IPS-20b (cell line): ENCODE results near the gene RNGTT.
A peak's percentile ranks its signal among the peaks of the same experiment; 100 is the strongest.
"Not testable (repeated sequence)": the region's sequence is repeated elsewhere in the genome, so short reads cannot be mapped to it uniquely, and the experiment has no call there.

Experiments used
- H3K27ac ChIP-seq: one replicate; pipeline ENCODE4 v1.5.1; 2013; ENCODE audit warnings: low read length
- H3K27me3 ChIP-seq: 2 replicates; pipeline ENCODE4 v1.6.1; 2013; ENCODE audit warnings: mild to moderate bottlenecking, low read length, inconsistent platforms; ENCODE audit not compliant: insufficient read depth
- H3K36me3 ChIP-seq: 2 replicates; pipeline ENCODE4 v1.6.1; 2013; ENCODE audit warnings: low read depth, mild to moderate bottlenecking, inconsistent platforms, low read length, moderate library complexity; ENCODE audit not compliant: insufficient read depth
- H3K4me1 ChIP-seq: 2 replicates; pipeline ENCODE4 v1.6.1; 2013; ENCODE audit warnings: mild to moderate bottlenecking, control low read depth, inconsistent platforms, low read length, moderate library complexity; ENCODE audit not compliant: insufficient read depth
- H3K4me3 ChIP-seq: 2 replicates; pipeline ENCODE4 v1.5.1; 2013; ENCODE audit warnings: mild to moderate bottlenecking, low read length, inconsistent platforms
- H3K9ac ChIP-seq: 2 replicates; pipeline ENCODE4 v1.6.1; 2013; ENCODE audit warnings: low read depth, mild to moderate bottlenecking, inconsistent platforms, low read length, moderate library complexity
- H3K9me3 ChIP-seq: 2 replicates; pipeline ENCODE4 v1.6.1; 2013; ENCODE audit warnings: mild to moderate bottlenecking, low read depth, low read length, inconsistent platforms; ENCODE audit not compliant: insufficient read depth

RNGTT gene

DNA sequence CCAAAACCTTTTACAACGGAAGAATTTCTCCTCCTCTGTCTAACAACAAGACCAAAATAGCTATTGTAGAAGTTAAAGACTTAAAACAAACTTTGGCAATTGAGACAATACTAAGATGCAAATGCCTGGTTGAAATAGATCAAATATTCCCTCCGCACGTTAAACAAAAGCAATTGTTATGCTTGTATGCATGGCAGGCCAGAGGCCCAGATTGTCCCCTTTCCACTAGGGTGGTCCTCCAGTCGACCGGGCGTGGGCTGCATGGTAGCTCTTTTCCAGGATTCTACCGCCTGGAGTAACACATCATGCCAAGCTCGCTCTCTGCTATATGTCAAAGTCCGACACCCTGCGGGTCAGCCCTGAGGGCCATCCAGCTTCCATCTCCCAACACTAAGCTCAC lies 234.7 kb downstream of the RNGTT start:
- Histone ChIP-seq H3K4me3 (peak overlapping the region; percentile 10; the same call in 1 of the 2 replicates), H3K4me1 (peaks cover 45% of the 10 kb centered on the region), H3K27me3 (peaks cover 8% of the 10 kb centered on the region), H3K36me3 (no peaks in the 10 kb centered on the region), H3K27ac (no peak overlapping the region), H3K9me3 (no peaks in the 10 kb centered on the region), H3K9ac (no peak overlapping the region)

DNA sequence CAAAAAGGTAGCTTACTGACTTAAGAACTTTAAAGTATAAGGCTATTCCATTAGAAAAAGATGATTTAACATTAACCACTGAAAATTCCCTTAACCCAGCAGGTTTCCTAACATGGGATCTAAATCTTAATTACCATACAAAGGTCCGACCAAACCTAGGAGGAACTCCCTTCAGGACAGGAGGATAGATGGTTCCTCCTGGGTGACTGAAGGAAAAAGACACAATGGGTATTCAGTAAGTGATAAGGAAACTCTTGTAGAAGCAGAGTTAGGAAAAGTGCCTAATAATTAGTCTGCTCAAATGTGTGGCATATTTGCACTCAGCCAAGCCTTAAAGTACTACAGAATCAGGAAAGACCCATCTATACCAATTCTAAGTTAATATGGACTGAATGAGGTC lies 237.0 kb downstream of the RNGTT start:
- not testable (repeated sequence) for H3K27me3 ChIP-seq, H3K27ac ChIP-seq, H3K9me3 ChIP-seq, H3K9ac ChIP-seq, H3K36me3 ChIP-seq, H3K4me3 ChIP-seq
- H3K4me1 ChIP-seq: peaks cover 44% of the 10 kb centered on the region

DNA sequence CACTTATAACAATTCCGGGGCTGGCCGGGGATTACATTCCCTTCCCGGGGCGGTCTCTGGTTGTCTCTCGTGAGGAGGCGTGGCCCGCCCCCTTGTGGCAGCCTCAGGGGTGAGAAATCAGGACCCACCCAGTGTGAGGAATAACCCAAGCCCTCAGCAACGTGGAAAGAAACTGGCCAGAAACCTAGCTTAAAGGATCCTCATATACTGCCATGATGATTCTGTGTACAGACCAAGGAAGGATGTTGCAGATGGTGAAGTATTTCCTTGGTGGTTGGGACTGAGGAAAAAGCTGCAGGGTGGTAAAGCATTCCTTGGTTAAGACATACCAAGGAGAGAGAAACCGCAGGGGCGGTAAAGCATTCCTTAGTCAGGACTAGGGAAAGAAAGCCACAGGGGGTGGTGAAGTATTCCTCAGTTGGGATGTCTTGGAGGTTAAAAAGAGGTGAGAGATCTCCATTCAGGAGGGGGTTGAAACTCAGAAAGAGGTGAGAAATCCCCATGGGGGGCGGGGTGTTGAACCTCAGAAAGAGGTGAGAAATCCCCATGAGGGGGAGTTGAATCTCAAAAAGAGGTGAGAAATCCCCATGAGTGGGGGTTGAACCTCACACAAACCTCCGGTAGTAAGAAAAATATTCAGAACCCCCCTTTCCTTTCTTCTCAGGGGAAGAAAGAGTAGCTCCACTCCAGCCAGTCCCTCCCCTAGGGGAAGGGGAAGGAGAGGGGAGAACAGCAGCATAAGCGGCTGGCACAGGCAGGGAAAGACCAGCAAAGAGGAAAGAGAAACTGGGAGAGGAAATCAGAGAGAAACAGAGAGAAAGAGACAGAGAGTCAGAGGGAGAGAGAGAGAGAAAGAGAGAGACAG lies 238.1 kb downstream of the RNGTT start:
- H3K27me3 ChIP-seq: peaks cover 8% of the 10 kb centered on the region
- no peak overlapping the region for H3K9ac ChIP-seq
- H3K27ac ChIP-seq: no peak overlapping the region

DNA sequence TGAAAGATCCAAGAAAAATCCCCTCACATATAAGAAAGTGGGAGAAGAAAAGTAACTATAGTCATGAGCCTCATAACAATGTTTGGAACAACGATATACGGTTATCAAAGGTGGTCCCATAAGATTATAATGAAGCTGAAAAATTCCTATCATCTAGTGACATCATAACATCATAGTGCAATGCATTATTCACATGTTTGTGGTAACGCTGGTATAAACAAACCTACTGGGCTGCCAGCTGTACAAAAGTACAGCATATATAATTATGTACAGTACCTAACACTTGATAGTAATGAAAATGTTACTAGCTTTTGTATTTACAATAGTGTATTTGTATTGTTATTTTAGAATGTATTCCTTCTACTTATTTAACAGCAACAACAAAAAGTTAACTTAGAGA lies 240.7 kb downstream of the RNGTT start:
- Histone ChIP-seq H3K4me1 (peaks cover 17% of the 10 kb centered on the region), H3K9ac (no peak overlapping the region), H3K27me3 (peaks cover under 1% of the 10 kb centered on the region; the same call in 1 of the 2 replicates), H3K36me3 (no peaks in the 10 kb centered on the region), H3K27ac (no peak overlapping the region), H3K9me3 (no peaks in the 10 kb centered on the region), H3K4me3 (no peak overlapping the region)

More for the DNA sequence above, 238.1 kb downstream of the RNGTT start:
- peaks cover 34% of the 10 kb centered on the region for H3K4me1 ChIP-seq
- H3K36me3 ChIP-seq: no peaks in the 10 kb centered on the region
- no peaks in the 10 kb centered on the region for H3K9me3 ChIP-seq
- 0 out of 2 replicates have a peak overlapping the region, but pooled peaks have one; percentile 6 for H3K4me3 ChIP-seq

DNA sequence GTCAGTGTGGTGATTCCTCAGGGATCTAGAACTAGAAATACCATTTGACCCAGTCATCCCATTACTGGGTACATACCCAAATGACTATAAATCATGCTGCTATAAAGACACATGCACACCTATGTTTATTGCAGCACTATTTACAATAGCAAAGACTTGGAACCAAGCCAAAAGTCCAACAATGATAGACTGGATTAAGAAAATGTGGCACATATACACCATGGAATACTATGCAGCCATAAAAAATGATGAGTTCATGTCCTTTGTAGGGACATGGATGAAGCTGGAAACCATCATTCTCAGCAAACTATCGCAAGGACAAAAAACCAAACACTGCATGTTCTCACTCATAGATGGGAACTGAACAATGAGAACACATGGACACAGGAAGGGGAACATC lies 247.0 kb downstream of the RNGTT start:
- not testable (repeated sequence) for H3K9ac ChIP-seq, H3K4me3 ChIP-seq, H3K27ac ChIP-seq, H3K27me3 ChIP-seq, H3K9me3 ChIP-seq, H3K4me1 ChIP-seq, H3K36me3 ChIP-seq

DNA sequence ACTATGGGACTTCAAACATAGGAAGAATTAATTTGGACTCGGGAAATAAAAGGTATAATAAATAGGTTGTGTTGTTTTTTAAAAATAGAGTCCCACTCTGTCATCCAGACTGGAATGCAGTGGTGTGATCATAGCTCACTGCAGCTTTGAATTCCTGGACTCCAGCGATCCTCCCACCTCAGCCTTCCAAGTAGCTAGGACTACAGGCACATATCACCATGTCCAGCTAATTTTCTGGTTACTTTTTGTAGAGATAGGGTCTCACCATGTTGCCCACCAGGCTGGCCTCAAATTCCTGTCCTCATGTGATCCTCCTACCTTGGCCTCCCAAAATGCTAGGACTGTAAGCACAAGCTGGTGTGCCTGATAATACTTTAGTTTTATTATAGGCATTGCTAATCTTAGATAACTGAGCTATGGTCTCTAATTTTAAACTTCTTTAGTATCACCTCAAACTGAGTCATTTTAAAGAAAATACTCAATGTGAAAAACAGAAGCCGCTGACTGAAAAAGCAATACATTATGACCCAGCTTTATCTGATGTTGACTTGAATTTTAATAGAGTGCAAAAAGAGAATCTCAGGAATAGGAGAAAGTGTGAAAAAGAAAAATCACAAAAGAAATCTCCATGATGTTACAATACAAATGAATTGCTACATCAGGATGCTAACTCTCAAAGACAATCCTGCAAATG lies 251.0 kb downstream of the RNGTT start:
- no peak overlapping the region for H3K9ac ChIP-seq
- H3K9me3 ChIP-seq: no peaks in the 10 kb centered on the region
- no peak overlapping the region for H3K4me3 ChIP-seq
- H3K36me3 ChIP-seq: no peaks in the 10 kb centered on the region
- H3K27me3 ChIP-seq: no peaks in the 10 kb centered on the region
- no peaks in the 10 kb centered on the region for H3K4me1 ChIP-seq
- no peak overlapping the region for H3K27ac ChIP-seq

DNA sequence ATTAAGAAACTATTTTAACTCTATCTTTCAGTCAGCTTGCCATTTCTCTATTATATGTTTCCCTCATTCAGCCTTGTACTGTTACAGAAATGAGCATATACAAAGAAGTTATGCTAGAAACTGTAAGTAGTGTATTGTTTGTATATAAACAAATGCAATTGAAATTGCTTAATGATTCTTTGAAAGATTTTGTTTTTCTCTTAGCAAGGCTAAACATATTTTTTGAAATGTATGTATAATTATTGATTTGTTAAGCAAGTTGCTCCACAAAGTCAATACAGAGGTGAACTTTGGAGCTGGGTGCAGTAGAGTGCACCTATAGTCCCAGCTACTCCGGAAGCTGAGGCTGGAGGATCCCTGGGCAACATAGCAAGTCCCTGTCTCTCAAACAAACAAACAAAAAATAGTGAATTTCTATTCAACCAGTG lies 253.6 kb downstream of the RNGTT start:
- no peak overlapping the region for H3K9ac ChIP-seq
- no peaks in the 10 kb centered on the region for H3K27me3 ChIP-seq
- no peaks in the 10 kb centered on the region for H3K36me3 ChIP-seq
- H3K27ac ChIP-seq: no peak overlapping the region
- H3K4me3 ChIP-seq: no peak overlapping the region
- H3K9me3 ChIP-seq: no peaks in the 10 kb centered on the region
- H3K4me1 ChIP-seq: no peaks in the 10 kb centered on the region

DNA sequence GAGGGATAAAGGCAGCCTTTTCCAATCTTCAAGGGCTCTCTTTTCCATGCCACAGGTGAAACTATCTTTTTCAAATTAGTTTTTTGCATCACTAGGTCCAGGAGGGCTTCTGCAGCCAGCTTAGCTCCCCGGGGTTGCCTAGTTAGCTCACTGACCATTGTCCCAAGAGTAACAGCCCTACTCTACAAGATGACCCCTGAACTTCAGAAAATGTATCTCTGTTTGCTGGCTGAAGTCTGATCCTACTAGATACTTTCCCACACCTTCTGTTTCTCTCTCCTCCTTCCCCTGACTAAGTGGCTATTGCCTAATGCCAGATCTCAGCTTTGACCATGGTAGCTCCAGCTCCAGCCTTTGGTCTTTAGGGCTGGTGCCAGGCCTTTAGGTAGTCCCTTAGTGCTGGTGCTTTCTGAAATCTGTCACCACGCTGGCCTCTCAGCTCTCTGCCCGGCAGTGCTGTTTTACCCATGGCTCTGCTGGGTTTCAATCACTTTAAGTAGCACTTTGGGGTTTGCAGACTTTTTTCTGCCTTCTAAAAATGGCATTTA lies 255.1 kb downstream of the RNGTT start:
- Histone ChIP-seq H3K27ac (no peak overlapping the region), H3K9ac (no peak overlapping the region), H3K36me3 (no peaks in the 10 kb centered on the region)

DNA sequence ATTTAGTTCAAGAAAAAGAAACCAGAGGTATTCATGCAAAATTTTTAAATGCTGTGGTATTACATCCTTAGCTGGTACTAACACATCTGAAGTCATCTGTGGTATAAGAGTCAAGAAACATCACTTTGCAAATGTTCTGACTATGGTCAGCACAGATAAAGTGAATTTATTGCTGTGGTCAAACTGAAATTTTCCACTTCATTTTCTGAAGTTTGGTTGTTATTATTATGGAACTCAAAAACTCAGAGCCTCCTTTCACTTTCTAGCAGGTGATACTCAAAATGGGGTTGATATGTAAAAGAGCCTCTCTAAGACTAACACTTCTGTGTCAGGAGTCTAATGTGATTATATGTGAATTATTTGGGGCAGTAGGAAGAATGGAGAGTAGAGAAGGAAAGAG lies 257.8 kb downstream of the RNGTT start:
- no peaks in the 10 kb centered on the region for H3K36me3 ChIP-seq
- H3K4me3 ChIP-seq: no peak overlapping the region
- peaks cover 4% of the 10 kb centered on the region; the same call in 1 of the 2 replicates for H3K9me3 ChIP-seq
- H3K27me3 ChIP-seq: no peaks in the 10 kb centered on the region
- H3K4me1 ChIP-seq: no peaks in the 10 kb centered on the region
- no peak overlapping the region for H3K9ac ChIP-seq
- H3K27ac ChIP-seq: no peak overlapping the region

More for the DNA sequence above, 255.1 kb downstream of the RNGTT start:
- Histone ChIP-seq H3K9me3 (peaks cover 2% of the 10 kb centered on the region; the same call in 1 of the 2 replicates), H3K27me3 (no peaks in the 10 kb centered on the region), H3K4me3 (no peak overlapping the region), H3K4me1 (no peaks in the 10 kb centered on the region)

DNA sequence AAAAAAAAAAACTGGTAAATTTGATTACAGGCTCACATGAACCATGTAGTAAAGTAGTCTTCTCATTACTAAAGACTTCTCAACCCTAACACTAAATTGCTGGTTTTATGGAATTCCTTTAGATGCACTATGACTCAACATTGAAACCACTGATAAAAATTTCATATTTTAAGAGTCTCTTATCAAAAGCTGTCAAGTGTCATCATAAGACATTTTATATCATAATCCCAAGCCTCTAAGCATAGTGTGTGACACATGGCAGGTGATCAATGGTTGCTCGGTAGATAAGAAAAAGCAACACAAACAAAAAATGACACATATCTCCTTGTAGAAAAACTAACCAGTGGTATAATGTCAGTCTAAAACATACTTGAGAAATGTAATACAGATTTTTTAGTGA lies 258.4 kb downstream of the RNGTT start:
- Histone ChIP-seq H3K27ac (no peak overlapping the region), H3K9me3 (peaks cover 4% of the 10 kb centered on the region; the same call in 1 of the 2 replicates), H3K27me3 (no peaks in the 10 kb centered on the region), H3K4me1 (no peaks in the 10 kb centered on the region), H3K4me3 (no peak overlapping the region), H3K36me3 (no peaks in the 10 kb centered on the region), H3K9ac (no peak overlapping the region)

DNA sequence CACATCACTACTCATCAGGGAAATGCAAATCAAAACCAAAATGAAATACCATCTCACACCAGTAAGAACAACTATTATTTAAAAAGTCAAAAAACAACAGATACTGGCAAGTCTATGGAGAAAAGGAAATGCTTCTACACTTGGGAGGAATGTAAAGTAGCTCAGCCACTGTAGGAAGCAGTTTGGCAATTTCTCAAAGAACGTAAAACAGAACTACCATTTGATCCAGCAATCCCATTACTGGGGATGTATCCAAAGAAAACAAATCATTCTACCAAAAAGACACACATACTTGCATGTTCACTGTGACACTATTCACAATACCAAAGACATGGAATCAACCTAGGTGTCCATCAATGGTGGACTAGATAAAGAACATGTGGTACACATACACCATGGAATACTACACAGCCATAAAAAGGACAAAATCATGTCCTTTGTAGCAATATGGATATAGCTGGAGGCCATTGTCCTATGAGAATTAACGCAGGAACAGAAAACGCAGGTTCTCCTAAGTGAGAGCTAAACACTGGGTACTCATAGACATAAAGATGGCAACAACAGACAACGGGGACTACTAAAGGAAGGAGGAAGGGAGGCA lies 260.4 kb downstream of the RNGTT start:
- Histone ChIP-seq H3K9ac (no peak overlapping the region), H3K9me3 (peaks cover 4% of the 10 kb centered on the region; the same call in 1 of the 2 replicates), H3K4me1 (no peaks in the 10 kb centered on the region), H3K4me3 (no peak overlapping the region), H3K27ac (no peak overlapping the region), H3K36me3 (no peaks in the 10 kb centered on the region), H3K27me3 (no peaks in the 10 kb centered on the region)
